GM18858 (cell line): Measurements from ENCODE around the gene FUT6.
"Not testable (repeated sequence)": the region's sequence is repeated elsewhere in the genome, so short reads cannot be mapped to it uniquely, and the experiment has no call there.

ENCODE experiments used
- ATAC-seq: cut with Tn5 transposase; IDR thresholded peaks from one replicate; pipeline ENCODE4 v1.9.1; 2021; ENCODE audit not compliant: unreplicated experiment

FUT6 gene

DNA sequence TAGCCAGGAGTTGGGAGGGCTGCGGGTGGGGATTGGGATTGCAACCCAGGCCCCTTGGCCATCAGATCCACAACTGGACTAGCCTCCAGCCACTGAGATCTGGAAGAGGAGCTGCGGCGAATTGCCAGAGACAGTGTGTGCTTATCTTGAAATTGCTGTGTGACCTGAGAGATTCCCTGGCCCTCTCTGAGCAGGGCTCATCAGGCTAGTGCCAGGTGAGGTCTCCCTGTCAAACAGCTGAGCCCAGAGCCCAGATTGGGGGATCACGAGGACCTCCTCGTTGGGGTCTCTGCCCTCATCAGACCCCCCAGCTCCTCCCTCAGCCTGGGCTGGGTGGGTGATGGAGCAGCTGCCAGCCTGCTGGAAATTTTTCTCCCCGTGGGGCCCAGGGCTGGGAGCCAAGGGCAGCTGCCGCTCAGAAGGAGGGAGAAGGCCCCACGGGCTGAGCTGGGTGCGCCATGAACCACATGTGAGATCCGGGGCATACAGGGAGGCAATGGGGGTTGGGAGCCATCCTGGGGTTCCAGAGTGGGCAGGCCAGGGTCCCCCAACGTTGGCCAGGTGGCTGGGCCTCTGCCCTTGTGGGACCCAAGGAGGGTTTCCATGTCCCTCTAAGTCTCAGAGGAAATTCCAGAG, 23.6 kb upstream of the FUT6 start:
- ATAC-seq: no peak

DNA sequence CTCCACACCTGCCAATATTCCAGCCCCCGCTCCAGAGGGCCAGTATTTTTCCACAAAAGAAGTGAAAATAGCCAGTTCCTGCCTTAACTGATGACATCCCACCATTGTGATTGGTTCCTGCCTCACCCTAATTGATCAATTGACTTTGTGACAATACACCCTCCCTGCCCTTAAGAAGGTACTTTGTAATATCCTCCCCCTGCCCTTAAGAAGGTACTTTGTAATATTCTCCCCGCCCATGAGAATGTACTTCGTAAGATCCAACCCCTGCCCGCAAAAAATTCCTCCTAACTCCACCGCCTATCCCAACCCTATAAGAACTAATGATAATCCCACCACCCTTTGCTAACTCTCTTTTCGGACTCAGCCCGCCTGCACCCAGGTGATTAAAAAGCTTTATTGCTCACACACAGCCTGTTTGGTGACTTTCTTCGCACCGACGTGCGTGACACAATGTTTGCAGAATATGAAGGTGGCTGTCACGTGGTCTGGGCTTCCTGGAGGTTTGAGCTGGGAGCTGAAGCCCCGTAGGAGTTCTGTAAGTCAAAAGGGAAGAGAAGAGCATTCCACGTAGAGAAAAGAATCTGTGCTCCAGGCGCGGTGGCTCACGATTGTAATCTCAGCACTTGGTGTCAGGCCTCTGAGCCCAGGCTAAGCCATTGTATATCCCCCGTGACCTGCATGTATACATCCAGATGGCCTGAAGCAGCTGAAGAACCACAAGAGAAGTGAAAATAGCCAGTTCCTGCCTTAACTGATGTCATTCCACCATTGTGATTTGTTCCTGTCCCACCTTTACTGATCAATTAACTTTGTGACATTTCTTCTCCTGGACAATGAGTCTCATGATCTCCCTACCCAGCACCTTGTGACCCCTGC, 17.9 kb upstream of the FUT6 start:
- ATAC-seq: no peak

GRCh38 chr19:5855151-5855550, 15.6 kb upstream of the FUT6 start:
- ATAC-seq: not testable (repeated sequence)

DNA sequence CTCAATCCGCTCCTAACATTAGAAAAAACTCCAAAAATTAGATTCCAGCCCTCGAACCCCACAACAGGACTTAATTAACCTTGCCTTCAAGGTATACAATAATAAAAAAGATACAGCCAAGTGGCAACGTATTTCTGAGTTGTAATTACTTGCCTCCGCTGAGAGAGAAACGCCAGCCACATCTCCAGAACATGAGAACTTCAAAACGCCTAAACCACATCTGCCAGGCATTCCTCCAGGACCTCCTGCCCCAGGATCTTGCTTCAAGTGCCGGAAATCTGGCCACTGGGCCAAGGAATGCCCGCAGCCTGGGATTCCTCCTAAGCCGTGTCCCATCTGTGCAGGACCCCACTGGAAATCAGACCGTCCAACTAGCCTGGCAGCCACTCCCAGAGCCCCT, 14.6 kb upstream of the FUT6 start:
- not testable (repeated sequence) for ATAC-seq

- no peak for ATAC-seq
Measured at GRCh38 chr19:5851302-5851701, 11.8 kb upstream of the FUT6 start, which contains the start of gene FUT3. FUT3 (minus strand) TSS chr19:5851449.

GRCh38 chr19:5850743-5851293, 11.3 kb upstream of the FUT6 start:
- no peak for ATAC-seq

- no peak for ATAC-seq
Measured at GRCh38 chr19:5850189-5850588, 10.7 kb upstream of the FUT6 start.

DNA sequence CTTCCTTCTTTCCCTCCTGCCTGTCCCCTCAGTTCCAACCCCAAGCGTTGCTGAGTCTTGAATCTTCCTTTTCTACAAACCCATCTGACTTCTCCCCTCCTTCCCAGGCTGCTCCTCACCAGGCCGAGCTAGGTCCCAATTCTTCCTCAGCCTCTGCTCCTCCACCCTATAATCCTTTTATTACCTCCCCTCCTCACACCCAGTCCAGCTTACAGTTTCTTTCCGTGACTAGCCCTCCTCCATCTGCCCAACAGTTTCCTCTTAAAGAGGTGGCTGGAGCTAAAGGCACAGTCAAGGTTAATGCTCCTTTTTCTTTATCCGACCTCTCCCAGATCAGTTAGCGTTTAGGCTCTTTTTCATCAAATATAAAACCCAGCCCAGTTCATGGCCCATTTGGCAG, 9.1 kb upstream of the FUT6 start:
- ATAC-seq: not testable (repeated sequence)

DNA sequence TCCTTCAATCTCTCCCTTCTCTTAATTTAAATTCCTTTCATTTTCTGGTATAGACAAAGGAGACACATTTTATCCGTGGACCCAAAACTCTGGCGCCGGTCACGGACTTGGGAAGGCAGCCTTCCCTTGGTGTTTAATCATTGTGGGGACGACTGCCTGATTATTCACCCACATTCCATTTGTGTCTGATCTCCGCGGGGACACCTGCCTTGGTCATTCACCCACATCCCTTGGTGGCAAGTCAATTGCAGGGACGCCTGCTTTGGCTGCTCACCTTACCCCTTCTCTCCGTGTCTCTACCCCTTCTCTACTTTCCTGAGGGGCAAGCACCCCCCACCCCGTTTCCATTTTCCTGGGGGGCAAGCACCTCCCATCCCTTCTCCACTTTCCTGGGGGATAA, 8.3 kb upstream of the FUT6 start:
- not testable (repeated sequence) for ATAC-seq

DNA sequence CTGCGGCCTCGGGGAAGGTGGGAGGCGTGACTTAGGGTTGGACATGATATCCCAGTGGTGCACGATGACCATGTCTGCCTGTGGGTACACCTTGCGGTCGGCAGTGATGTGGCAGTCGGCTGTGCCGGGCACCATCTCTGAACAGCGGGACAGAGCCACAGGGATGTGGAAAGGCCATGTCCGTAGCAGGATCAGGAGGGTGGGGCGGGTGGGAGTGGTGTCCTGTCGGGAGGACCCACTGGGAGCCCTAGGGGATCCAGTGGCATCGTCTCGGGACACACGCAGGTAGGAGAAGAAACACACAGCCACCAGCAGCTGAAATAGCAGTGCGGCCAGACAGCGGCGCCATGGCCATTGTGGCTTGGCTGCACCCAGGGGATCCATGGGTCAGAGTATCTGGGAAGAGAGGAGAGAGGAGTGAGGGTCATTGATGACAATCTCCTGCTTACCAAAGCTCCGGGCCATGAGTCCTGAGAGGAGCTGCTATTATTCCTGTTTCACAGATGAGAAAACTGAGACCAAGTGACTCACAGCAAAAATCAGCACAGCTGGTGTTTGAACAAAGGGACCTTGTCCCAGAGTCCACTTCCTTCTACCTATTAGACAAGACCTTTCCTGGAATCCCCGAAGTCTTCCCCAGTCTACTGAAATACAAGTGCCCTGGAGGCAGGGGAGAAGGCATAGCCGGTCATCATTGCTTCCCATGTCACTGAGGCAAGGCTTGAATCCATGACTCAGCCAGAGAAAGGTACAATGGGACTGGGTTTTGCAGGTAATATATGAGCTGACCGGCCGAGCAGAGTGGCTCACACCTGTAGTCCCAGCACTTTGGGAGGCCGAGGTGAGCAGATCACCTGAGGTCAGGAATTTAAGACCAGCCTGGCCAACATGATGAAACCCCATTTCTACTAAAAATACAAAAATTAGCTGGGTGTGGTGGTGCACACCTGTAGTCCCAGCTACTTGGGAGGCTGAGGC, 5.2 kb upstream of the FUT6 start:
- ATAC-seq: no peak

DNA sequence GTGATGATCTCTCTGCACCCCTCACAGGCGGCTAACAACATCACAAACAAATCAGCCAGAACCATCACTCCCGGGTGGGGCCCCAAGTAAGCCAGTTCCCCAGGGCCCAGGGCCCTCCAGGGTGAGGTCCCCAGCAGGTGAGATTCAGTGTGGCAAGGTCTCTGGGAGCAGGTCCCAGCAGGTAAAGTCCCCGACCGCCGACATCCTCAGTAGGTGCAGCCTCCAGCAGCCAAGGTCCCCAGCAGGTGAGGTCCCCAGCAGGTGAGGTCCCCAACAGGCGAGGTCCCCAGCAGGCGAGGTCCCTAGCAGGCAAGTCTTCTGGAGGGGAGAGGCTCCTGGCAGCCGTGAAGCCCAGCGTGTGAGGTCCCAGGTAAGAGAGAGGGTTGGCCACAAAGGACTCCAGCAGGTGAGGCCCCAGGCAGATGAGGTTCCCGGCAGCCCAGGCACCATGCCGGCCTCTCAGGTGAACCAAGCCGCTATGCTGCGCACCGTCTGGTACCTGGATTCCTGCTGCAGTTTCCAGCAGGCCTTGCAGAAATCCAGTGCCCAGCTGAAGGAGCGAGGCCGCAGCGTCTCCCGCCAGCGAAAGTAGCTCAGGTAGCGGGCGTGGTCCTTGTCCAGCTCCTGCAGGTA, 3.9 kb upstream of the FUT6 start:
- ATAC-seq: no peak

GRCh38 chr19:5841735-5842111, 2.2 kb upstream of the FUT6 start:
- ATAC-seq: not testable (repeated sequence)

- no peak for ATAC-seq
Measured at GRCh38 chr19:5838353-5839064, 993 bp downstream of the FUT6 start.

DNA sequence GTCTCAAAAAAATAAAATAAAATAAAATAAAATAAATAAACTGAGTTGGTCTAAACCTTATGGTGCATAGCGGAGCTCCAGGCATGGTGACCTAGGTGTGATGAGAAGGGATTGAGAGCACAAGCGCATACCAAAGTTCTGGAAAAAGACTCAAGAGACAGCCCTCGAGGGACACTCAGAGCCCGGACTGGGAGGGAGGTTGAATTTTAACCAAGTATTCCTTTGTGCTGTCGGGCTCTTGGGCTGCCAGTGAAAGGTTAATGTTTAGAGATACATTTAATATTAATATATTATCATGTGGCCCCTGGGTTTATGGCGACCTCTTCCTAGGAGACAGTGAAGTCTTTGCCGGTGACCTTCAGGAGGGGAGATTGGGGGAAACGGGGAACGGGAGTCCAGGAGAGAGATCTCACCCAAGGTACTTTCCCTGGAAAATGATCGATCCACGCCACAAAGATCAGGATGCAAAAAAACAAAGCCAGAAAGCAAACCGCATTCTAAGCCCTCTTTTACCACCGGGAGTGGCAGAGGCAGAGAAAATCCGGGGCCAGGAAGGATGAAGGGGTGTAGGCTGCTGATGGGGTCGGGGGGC, 1.6 kb downstream of the FUT6 start:
- ATAC-seq: no peak

DNA sequence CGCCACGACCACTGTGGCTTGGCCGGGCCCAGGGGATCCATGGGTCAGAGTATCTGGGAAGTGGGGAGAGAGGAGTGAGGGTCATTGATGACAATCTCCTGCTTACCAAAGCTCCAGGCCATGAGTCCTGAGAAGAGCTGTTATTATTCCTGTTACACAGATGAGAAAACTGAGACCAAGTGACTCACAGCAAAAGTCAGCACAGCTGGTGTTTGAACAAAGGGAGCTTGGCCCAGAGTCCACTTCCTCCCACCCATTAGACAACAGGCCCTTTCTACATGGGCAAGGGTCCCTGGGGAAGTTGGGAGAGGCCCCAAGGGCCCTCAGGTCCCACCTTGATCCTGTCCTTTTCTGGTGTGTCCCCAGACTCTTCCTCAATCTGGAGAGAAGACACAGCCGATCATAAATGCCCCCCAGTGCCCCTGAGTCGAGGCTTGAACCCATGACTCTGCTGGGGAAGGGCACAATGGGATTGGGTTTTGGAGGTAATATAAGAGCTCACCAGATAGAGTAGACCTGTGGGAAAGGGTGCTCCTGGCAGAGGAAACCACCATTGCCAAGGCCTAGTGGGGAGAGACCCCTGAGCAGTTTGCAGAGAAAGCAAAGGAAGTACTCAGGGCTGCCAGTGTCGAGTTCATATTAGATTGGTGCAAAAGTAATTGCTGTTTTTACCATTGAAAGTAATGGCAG, 6.8 kb downstream of the FUT6 start:
- no peak for ATAC-seq

DNA sequence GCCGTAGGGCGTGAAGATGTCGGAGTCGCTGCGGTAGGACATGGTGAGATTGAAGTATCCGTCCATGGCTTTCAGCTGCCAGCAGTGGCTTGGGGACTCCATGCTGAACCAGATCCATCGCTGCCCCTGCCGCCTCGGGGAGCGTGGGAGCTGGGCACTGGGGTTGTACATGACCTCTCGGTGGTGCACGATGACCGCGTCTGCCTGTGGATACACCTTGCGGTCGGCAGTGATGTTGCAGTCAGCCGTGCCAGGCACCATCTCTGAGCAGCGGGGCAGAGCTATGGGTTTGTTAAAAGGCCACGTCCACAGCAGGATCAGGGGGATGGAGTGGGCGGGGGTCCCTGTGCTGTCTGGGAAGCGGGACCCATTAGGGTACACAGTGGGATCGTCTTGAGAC, 7.4 kb downstream of the FUT6 start:
- no peak for ATAC-seq

DNA sequence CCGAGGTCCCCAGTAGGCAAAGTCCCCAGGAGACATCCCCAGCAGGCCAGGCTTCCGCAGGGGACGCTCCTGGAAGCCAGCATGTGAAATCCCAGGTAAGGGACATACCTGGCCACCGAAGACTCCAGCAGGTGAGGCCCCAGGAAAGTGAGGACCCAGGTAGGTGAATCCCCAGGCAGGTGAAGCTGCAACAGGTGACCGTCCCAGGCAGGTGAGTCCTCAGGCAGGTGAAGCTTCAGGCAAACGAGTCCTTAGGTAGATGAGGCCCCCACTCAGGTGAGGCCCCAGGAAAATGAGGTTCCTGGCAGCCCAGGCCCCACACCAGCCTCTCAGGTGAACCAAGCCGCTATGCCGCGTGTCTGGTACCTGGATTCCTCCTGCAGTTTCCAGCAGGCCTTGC, 8.3 kb downstream of the FUT6 start:
- no peak for ATAC-seq

DNA sequence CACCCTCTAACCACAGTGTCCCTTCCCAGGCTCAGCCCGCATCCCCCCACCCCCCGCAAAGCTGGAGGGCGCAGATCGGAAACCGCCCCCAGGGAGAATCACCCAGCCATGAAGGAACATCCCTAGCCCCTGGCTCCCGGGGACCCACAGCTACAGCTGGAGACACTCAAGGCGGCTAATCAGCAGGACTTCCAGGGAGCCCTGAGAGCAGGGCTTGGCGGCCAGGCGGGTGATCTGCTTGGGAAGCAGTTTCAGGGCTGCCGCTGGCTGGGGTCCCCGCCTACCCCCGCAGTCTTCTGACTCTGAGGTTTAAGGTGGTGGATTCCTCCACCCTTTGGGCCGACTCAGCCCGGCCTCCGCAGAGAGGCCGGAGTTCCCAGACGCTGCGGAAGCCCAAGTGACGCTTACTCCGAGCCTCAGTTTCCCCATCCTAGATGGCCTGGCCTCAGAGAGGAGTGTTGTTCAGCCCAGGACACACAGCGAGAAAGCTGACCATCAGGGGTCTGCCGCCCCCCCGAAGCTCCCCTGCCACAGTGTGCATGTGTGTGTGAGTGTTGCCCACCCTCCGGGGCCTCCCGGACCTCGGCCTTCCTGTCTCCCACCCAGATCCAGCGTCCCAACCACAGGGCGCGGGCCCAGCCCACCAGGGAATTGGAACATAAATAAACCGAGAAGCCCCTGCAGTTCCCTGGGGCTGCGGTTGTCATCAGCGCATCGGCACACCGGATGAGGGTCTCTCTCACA, 9.8 kb downstream of the FUT6 start:
- no peak for ATAC-seq
